CD1c-positive myeloid dendritic cell (primary cell): ENCODE results near the gene GPC5.

ENCODE experiments used
- DNase-seq: peaks from one replicate; pipeline ENCODE4 v3.0.0-alpha.2; 2016; ENCODE audit errors: extremely low spot score

Gene GPC5

DNA sequence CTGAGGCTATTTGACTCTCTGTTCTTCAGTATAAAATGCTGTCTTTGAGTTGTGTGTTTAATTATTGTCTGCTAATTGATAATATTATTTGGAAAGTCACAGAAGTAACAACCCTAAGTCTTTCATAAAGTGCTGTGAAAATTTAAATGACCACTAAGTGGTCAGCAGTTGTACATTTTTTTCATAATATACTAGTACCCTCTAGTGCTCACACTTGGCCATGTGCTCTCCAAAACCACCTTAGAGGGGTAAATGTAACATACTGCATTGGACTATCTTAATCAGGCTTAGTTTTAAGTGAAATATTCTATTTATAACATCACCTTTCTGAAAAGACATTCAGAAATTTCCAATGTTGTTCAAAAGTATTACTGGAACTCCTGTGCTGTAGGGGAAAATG is 745.3 kb downstream of the GPC5 start:
- DNase-seq, result no peak

DNA sequence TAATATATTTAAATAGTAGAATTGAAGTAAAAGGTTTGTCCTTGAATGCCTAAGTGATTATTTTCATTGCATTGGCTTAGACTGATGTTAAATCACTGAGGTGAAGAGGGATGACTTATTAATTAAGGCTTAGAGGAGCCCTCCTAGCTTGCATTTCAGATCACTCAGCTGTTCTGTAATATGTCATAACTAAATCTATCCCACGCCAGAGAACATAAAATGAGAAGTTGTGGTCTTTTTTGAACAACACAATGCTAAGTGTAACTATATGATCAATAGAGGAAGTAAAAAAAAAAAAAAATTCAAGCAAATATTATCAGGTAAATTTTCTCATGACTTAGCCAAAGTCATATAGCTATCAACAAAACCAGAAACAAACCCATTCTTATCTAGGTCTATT is 752.2 kb downstream of the GPC5 start:
- peak; percentile 37 for DNase-seq

DNA sequence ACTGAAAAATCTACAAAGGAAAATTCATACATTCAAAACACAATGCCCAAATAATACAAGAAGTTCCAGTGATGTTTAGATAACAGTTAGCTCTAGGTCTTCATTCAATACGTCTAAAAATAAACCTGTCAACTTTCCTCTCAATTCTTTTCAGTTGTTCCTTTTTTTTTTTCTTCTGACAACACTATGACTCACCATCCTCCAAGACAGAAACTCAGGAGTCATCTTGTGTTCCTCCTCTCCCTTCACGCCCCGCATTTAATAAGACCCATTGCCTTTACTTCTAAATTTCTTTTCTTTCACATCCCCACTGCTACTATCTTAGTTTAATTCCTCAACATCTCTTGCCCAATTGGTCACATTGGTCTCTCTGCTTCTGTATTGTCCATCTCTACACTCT is 759.9 kb downstream of the GPC5 start:
- peak; percentile 54 for DNase-seq

DNA sequence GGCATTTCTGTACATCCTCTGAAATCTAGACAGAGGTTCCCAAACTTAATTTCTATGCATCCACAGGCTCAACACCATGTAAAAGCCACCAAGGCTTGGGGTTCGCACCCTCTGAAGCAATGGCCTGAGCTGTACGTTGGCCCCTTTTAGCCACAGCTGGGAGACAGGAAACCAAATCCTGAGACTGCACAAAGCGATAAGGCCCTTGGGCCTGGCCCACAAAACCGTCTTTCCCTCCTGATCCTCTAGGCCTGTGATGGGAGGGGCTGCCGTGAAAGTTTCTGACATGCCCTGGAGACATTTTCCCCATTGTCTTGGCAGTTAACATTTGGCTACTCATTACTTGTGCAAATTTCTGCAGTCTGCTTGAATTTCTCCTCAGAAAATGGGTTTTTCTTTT is 766.4 kb downstream of the GPC5 start:
- no peak for DNase-seq

DNA sequence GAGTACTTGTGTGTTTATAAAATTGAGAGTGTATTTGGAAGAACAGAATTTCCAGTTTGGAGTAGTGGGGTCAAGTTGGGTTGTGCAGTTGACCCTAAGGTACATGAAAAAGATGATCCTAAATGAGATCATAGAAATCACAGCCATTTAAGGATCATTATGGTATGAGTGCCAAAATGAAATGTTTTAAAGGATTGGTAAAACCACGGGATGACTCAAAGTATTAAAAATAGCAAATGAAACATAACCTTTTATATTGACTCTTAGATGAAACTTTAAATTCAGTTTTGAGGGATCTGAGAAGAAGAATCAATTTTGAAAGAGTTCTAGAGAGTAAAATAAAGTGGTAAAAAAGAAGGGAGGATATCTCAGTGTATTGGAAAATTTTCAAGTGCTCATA is 773.8 kb downstream of the GPC5 start:
- no peak for DNase-seq

DNA sequence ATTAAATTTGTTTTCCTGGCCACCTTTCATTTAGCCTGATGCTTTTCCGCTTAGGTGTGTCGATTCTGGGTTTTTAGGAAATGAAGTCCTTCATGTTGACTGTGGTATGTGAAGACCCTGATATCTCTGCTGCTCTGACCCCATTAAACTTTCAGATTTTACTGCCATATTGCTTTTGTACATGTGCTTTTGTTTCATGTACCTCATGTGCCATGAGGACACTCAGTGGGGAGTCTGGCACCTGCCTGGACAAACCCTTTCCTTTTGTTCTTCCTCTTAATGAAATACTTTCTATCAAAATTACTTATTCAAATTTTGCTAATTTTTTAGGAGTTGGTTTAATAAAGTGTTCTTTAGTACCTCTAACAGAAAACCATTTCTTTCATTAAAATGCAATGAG is 774.8 kb downstream of the GPC5 start:
- no peak for DNase-seq

DNA sequence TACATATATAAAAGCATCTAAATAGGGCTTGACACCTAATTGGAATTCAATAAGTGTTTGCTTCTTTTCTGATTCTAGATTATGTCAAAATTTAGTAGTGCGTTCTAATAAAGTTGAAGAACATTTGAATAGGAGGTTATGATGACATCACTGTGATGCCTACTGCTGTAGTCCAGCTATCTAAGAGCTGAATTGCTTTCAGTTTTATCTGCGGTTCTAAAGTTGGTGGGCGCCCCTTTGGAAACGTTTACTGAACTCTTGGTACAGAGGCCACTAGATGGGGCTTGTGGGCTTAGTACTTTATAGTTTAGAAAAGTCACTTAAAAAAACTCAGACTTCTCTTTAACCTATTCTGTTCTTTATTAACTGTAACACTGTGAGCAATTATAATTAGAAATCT is 776.9 kb downstream of the GPC5 start:
- DNase-seq, result no peak

DNA sequence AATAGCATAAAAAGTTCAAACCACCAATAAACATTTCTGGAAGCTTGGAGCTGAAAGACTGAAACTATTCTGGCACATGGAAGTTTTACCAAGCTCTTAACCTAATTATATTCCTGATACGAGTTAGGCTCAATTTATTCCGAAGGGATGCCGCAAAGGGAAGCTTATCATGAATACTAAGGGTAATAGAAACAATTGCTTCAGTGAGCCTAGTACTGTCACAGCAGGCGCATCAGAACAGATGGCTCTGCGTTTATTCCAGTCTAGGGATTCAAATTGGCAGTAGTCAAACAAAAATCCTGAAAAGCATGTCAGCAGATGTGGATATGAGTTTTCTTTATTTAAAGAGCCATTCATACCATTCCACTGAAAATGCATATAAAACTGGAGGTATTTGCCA is 779.5 kb downstream of the GPC5 start:
- no peak for DNase-seq

DNA sequence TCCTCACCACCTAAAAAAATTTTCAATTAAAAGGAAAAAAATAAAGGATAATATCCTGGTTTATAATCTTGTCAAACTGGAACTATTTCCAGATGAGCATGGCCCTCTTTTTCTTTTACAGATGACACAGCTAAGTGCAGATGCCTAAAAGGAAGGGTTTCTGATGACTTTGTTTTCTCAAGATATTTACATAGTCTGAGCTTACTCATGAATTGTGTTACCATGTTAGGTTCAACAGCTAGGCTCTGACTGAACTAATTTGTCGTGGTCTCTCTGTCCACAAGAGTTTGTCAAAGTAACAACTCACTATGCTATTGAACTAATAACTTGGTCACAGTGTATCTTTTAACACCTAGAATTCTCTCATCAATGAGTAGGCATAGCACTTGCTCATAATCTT is 780.8 kb downstream of the GPC5 start:
- no peak for DNase-seq

DNA sequence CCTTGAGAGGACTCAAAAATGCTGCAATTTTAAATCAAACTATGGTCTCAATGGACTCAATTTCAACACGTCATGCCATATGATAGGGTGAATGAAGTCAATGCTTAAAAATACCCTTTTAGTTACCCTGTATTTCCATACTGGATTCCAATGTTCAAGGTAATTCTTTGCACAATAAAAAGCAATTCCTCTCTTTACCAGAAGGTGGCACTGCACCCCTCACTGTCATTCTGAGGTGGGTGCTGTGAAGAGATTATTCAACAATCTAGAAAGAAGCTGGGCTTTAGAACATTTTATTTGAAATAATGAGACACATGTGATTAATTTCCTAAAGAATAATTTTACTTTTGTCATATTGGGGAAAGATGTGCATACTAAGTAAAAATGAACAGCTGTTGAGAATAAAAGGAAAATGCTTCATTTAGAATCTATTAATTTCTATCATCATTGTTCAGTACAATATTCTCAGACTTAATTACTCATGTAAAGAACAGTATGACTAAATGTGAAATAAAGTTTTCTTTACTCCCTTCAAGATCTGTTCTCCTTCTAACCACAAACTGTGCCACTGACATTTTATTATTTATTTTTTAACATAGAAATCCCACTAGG is 789.1 kb downstream of the GPC5 start:
- peak; percentile 41 for DNase-seq

DNA sequence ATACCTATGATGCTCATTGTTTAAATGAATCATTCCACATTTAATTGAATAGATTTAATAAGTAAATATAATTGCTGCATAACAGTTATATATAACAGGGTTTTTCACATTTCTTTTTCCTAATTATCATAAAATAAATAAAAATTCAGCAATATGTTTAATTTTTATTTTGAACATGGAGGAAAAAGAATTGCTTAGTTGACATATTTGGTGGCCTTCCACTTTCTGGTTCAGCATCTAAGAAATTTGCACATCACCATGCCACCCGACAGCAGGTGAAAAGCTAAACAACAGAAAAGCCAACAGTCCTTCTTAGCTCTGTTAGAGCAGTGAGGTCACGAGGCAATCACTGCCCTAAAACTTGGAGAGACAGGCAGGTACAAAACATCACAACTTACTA is 790.2 kb downstream of the GPC5 start:
- DNase-seq, result no peak

DNA sequence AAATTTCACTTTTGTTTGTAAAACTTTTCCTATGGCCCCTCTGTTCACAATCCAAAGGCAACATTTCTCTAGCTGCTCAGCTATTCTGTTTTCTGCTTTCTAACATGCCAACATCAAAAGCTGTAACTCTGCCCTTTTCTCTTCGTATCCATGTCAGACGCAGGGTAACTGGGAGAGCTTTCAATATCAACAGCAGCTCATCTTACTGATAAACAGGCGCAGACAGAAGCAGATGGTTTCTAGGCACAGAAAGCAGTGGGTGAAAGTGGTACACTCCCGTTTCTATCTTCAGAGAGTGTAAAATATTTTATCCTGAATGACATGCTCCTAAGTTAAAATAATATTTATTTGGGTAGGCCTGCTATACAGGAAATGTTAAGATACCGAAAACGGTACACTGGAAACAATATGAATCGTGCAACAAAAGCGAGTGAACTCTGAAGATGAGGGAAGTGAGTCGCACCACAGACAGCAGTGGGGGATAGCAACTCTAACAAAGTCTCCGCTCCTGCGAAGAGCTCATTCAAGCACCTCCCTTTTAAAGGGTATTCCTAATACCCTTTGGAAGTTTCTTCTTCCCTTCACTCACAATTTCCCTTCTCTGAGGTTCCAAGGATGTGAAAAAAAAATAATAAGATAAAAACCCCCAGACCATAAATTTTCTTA is 798.3 kb downstream of the GPC5 start:
- DNase-seq, result no peak

DNA sequence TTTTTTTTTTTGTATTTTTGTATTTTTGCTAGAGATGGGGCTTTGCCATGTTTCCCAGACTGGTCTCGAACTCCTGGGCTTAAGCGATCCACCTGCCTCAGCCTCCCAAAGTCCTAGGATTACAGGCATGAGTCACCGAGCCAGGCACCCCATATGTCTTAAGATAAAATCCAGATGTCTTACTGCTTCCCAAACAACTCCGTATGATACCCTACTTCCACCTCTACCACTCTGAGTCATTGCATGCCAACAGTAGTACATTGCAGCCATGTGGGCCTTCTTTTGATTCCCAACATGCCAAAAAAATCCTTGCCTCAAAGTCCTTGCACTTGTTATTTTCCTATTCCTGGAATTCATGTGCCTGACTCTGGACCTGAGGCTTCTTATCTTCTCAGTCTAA is 799.2 kb downstream of the GPC5 start:
- no peak for DNase-seq

DNA sequence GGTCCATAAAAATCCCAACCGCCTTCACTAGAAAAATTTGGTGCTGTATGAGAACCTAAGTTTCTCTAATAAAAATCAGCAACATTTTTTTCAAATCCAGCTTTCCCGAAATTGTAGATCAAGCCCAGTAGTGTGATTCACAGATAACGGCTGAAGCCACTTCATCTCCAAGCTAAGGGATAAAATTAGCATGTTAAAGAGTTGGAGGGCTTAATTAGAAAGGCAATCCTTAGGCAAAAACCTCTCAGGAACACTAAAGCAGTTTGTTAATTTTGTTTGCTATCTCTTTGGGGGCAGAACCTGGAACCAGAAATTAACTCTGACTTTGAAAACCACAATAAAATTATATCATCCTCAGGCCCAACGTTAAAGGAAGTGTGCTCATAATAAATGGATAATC is 820.2 kb downstream of the GPC5 start:
- DNase-seq, result no peak

DNA sequence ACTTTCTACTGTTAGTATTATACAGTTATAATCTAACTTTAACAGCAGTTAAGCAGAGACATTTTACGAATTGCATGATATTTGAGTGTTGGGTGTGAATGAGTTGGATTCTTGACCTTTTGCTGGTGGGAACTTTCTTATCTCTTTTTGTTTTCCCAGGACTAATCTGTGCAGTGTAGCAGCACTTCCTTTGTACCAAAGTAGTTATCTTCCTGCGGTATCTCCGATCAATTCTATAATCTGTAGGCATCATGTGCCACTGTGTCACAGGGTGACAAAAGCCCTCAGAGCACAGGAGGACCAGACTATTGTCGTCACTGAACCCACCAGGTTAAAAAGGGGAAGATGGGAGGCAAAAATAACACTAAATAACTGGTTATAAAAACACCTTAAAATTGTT is 823.5 kb downstream of the GPC5 start:
- no peak for DNase-seq

DNA sequence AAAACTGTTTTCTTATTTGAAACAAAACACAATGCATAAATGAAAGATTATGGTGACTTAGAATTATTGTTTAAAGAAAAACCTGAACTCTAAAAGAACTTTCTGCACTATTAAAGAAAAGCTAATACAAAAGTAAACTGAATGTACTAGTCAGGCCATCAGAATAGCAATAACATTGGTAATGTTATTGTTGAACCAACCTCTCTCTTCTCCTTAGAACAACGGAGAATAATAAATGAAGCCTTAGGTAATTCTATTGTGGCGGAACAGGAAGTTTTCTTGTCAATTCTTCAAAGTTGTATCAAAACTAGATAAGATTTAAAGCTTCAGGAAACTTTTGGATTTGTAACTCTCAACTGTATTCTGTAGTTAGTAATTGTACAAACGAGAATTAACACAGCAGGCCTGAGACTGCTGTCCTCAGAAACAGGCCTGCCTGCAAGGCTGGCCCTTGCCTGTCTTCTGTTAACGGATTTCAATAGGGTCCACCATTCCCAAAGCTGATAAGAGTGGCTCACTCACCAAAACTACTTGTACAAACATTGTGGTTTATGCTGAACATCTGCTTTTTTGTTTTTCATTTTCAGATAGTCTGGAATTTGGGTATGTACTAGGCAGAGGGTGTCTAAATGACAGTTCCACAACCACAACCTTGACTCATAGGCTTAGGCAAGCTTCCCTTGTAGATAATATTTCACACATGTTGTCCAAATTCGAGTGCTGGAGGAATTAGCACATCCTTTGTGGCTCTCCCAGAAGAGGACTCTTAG is 825.8 kb downstream of the GPC5 start:
- DNase-seq, result no peak

DNA sequence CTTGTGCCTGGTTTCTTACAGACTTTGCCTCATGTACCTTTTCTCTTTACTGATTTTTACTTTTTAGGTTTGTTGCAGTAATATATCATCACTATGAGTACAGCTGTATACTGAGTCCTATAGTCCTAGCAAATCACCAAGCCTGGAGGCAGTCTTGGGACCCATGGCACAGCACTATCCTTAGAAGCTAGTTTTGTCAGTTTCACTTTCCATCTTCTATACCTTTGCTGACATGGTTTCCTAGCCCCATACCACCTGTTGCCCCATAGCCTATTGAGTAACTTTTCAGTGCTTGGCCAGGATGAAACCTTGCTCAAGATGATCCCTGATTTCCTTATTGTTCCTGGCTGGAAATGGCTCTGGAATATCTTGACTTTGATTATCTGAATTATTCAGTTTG is 826.4 kb downstream of the GPC5 start:
- DNase-seq, result no peak

DNA sequence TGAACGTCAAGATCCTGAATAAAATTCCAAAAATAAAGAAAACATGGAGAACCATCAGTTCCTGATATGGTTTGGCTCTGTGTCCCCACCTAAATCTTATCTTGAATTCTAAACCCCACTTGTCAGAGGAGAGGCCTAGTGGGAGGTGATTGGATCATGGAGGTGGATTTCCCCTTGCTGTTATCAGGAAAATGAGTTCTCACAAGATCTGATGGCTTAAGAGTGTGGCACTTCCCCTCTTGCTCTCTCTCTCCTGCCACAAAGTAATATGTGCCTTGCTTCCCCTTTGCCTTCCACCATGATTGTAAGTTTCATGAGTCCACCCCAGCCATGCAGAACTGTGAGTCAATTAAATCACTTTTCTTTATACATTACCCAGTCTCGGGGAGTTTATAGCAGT is 827.4 kb downstream of the GPC5 start:
- no peak for DNase-seq

DNA sequence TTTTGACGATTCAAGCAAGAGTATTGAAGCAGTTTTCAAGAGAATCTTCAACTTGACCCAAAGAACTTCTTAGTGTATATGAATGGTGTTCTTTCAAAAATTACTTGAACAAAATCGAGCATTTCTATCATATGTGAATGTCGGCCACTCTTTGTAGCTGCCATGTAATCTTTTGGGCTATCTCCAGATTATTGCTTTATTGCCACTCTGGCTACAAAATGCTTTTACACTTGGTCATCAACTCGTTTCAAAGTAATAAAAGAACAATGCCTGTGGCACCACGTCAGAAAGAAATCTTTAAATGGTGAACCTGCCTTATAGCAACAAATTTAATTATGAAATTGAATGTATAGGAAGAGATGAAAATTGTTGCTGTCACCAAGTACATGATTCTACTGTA is 834.5 kb downstream of the GPC5 start:
- no peak for DNase-seq

DNA sequence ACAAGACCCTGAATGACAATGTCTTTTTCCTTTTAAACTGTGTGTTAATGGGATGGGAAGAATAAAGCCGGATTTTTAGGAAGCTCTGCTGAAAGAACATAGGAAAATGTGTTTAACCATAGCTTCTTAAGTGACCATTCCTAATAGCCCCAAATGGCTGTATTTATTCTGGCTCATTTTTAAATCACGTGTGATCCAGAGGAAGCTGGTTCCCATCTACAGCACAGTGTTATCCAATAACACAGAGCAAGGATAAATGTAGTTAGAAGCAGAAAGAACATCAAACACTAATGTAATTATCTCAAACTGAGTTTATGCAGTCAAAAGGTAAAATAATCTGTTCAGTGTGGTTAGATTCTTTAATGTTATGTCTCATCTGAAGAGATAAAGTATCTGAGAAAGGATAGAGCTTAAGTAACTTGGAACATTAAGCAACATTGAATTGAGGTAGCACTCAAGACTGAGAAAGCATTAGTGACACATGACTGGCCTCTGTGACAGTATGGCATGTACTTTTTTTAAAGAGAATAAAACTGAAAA is 853.3 kb downstream of the GPC5 start:
- DNase-seq, result no peak

DNA sequence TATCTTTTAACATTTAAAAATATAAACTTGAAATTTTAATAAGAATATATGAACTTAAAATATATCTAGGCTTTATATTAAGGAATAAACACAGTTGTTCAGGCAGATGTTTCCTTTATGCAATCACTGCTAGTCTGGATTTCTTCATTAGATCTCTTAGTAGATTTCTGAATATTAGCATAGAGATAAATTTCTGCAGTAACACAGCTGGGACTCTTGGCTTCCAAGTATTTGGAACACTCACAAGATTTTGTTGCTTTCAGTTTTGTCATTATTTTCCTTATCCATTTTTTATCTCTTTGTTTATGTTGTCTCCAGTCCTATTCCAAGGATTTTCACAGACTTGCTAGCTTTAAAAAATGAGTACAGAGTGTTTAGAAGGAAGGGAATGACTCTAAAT is 857.1 kb downstream of the GPC5 start:
- DNase-seq, result no peak

DNA sequence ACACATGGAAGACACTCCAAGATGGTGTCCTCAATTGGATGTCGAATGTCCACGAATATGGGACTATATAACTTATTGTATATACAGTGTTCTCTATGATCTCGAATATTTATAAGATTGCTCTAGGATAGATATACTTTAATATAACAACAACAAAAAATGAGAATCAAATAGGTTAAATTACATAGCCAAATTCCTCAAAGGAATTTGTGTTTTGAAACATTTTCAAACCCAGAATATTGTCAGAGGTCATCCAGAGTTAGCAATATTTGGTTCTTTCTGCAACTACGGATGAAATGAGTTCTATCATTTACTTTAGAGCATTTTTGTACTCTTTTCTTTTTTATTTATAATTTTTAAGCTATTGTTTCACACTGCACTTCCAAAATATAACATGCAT is 857.8 kb downstream of the GPC5 start:
- no peak for DNase-seq

DNA sequence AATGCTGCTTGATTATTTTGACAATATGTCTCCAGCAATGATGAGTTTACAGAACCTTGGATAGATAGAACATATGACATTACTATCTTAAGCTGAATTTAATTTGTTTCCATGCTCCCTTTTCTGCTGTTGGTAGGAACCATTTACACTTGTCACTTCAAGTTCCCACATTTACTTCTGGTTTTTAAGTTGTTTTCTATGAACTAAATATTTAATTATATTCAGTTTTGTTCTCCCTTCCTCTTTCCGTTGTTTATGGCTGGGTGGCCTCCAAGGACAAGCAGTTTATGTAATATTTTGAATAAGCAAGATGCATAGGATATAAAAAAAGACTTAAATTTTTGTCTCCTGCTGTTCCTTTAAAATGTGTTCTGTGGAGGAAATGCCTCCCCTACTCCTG is 860.6 kb downstream of the GPC5 start:
- DNase-seq, result no peak
